ENCODE results near the gene STAU1.

GRCh38 chr20:49233226-49233625, 45.1 kb upstream of the STAU1 start:
- TF ChIP-seq CTCF (IDR thresholded peaks at IDR 0.05) (no peak), EZH2 (IDR thresholded peaks at IDR 0.05) (no peak), EZH2phosphoT487 (IDR thresholded peaks at IDR 0.05) (no peak)

All from neural progenitor cell (in vitro differentiated cells).